HG02981 (cell line): ENCODE results near the gene SIGLECL1.

ENCODE experiments used
- ATAC-seq: cut with Tn5 transposase; IDR thresholded peaks from one replicate; pipeline ENCODE4 v1.9.1; 2021; ENCODE audit warnings: mild to moderate bottlenecking, moderate library complexity; ENCODE audit not compliant: unreplicated experiment

SIGLECL1 gene

GRCh38 chr19:51252306-51253079, 1.6 kb downstream of the SIGLECL1 start:
- no peak for ATAC-seq

- no peak for ATAC-seq
Observed at GRCh38 chr19:51253088-51253806, 2.4 kb downstream of the SIGLECL1 start.

GRCh38 chr19:51256155-51256625, 5.3 kb downstream of the SIGLECL1 start:
- ATAC-seq = no peak

GRCh38 chr19:51257471-51257870, 6.6 kb downstream of the SIGLECL1 start:
- no peak for ATAC-seq

GRCh38 chr19:51258165-51259160, 7.6 kb downstream of the SIGLECL1 start:
- no peak for ATAC-seq

- ATAC-seq = no peak
Observed at GRCh38 chr19:51259348-51260245, 8.7 kb downstream of the SIGLECL1 start.

GRCh38 chr19:51263808-51264207, 12.9 kb downstream of the SIGLECL1 start:
- no peak for ATAC-seq

- no peak for ATAC-seq
Observed at GRCh38 chr19:51271067-51271466, 20.2 kb downstream of the SIGLECL1 start.

- ATAC-seq = no peak
Observed at GRCh38 chr19:51272183-51272810, 21.4 kb downstream of the SIGLECL1 start.

GRCh38 chr19:51274049-51274770, 23.3 kb downstream of the SIGLECL1 start:
- no peak for ATAC-seq

- no peak for ATAC-seq
Observed at GRCh38 chr19:51277112-51277511, 26.2 kb downstream of the SIGLECL1 start.

GRCh38 chr19:51282335-51282734, 31.5 kb downstream of the SIGLECL1 start:
- no peak for ATAC-seq

- ATAC-seq = no peak
Observed at GRCh38 chr19:51285682-51286081, 34.8 kb downstream of the SIGLECL1 start.

GRCh38 chr19:51289635-51290034, 38.8 kb downstream of the SIGLECL1 start:
- ATAC-seq = no peak

GRCh38 chr19:51292971-51293370, 42.1 kb downstream of the SIGLECL1 start:
- no peak for ATAC-seq

GRCh38 chr19:51293571-51294210, 42.8 kb downstream of the SIGLECL1 start:
- ATAC-seq = no peak

- ATAC-seq = no peak
Observed at GRCh38 chr19:51294211-51294976, 43.5 kb downstream of the SIGLECL1 start.

- no peak for ATAC-seq
Observed at GRCh38 chr19:51294977-51295375, 44.1 kb downstream of the SIGLECL1 start.
